Activated CD4-positive, alpha-beta T cell treated with anti-CD3 and anti-CD28 coated beads for 1 hour (primary cell): Measurements from ENCODE around the gene CCDC182.

Experiments
- DNase-seq: peaks from one replicate; pipeline ENCODE4 v3.0.0-alpha.2; 2020

The CCDC182 gene

GRCh38 chr17:57755480-57756070 is 10.5 kb upstream of the CCDC182 start:
- DNase-seq: no peak

GRCh38 chr17:57752031-57752905 is 7.2 kb upstream of the CCDC182 start:
- no peak for DNase-seq

- no peak for DNase-seq
These were observed 6.4 kb upstream of the CCDC182 start for GRCh38 chr17:57751348-57751971.

GRCh38 chr17:57750895-57751294 is 5.8 kb upstream of the CCDC182 start:
- no peak for DNase-seq

- DNase-seq: no peak
These were observed 5.2 kb upstream of the CCDC182 start for GRCh38 chr17:57750109-57750871.

- no peak for DNase-seq
These were observed 4.6 kb upstream of the CCDC182 start for GRCh38 chr17:57749701-57750100.

GRCh38 chr17:57747221-57748017 is 2.3 kb upstream of the CCDC182 start:
- DNase-seq: peak; percentile 17

GRCh38 chr17:57746221-57746620 is 1.1 kb upstream of the CCDC182 start:
- no peak for DNase-seq

GRCh38 chr17:57744195-57745170 is 616 bp downstream of the CCDC182 start:
- no peak for DNase-seq

- DNase-seq: no peak
These were observed 4.9 kb downstream of the CCDC182 start for GRCh38 chr17:57740235-57740528.

- no peak for DNase-seq
These were observed 5.5 kb downstream of the CCDC182 start for GRCh38 chr17:57739402-57740234.

- no peak for DNase-seq
These were observed 7.6 kb downstream of the CCDC182 start for GRCh38 chr17:57737450-57737849.

GRCh38 chr17:57735707-57736106 is 9.4 kb downstream of the CCDC182 start:
- DNase-seq: no peak

- DNase-seq: no peak
These were observed 9.9 kb downstream of the CCDC182 start for GRCh38 chr17:57735230-57735629.

GRCh38 chr17:57733085-57733484 is 12.0 kb downstream of the CCDC182 start:
- DNase-seq: no peak

- no peak for DNase-seq
These were observed 13.0 kb downstream of the CCDC182 start for GRCh38 chr17:57732062-57732461.

- no peak for DNase-seq
These were observed 14.9 kb downstream of the CCDC182 start for GRCh38 chr17:57730026-57730701.

- no peak for DNase-seq
These were observed 17.4 kb downstream of the CCDC182 start for GRCh38 chr17:57727630-57728175.

GRCh38 chr17:57726838-57727237 is 18.3 kb downstream of the CCDC182 start:
- no peak for DNase-seq
